Suprapubic skin (tissue), 4 donors: ENCODE measurements around the gene LINC00632. TPM values are rescaled to one million over a fixed set of nuclear protein-coding genes. Genes with fewer than 3 reads are reported as not detected.

Experiments used
- DNase-seq, 2 donors: peaks; one replicate each; pipeline ENCODE4 v3.0.0-alpha.2; 2019; ENCODE audit warnings: low spot score in 2 of 2
- H3K27ac ChIP-seq: fragments of 200-600 bp; sonication (generic); one replicate; pipeline ENCODE4 v1.5.1; 2019
- H3K27me3 ChIP-seq: fragments of 200-600 bp; sonication (generic); one replicate; pipeline ENCODE4 v1.5.1; 2019
- H3K36me3 ChIP-seq: fragments of 200-600 bp; sonication (generic); one replicate; pipeline ENCODE4 v1.5.1; 2019
- H3K4me1 ChIP-seq: fragments of 200-600 bp; sonication (generic); one replicate; pipeline ENCODE4 v1.5.1; 2019
- H3K4me3 ChIP-seq: fragments of 200-600 bp; sonication (generic); one replicate; pipeline ENCODE4 v1.5.1; 2019; ENCODE audit warnings: mild to moderate bottlenecking
- H3K9me3 ChIP-seq: fragments of 200-600 bp; sonication (generic); one replicate; pipeline ENCODE4 v1.5.1; 2019
- EP300 ChIP-seq: sonication (generic); formaldehyde crosslinking; IDR thresholded peaks from one replicate; pipeline ENCODE4 v1.6.1; 2017; ENCODE audit warnings: antibody characterized with exemption
- POLR2A ChIP-seq, 2 donors: fragments of 450-650 bp; IDR thresholded peaks; one replicate each; pipeline ENCODE4 v1.6.1; 2017; ENCODE audit warnings: antibody characterized with exemption in 2 of 2, mild to moderate bottlenecking in 2 of 2, moderate library complexity in 2 of 2
- POLR2AphosphoS5 ChIP-seq, 3 donors: sonication (generic); formaldehyde crosslinking; IDR thresholded peaks; one replicate each; pipeline ENCODE4 v1.6.1; 2017; ENCODE audit warnings: antibody characterized with exemption in 3 of 3
- WGBS: methylation state at CpG from one replicate; pipeline ENCODE4 v1.1.5; 2018; 5-methylcytosine and 5-hydroxymethylcytosine counted together
- total RNA-seq, 4 donors: library from RNA; depleted of rRNA; stranded (reverse); fragments of >200 nt; gene quantifications; one replicate each; pipeline ENCODE4 v1.1.0, GENCODE V29; 2016
- TF ChIP-seq, protein P1 (sequence below), 2 donors: fragments of 200-600 bp in 1 of 2; fragments of 450-650 bp in 1 of 2; sonication (generic) in 1 of 2; IDR thresholded peaks; one replicate each; pipeline ENCODE4 v1.5.1; 2016 to 2019; ENCODE audit warnings: antibody characterized with exemption in 2 of 2, mild to moderate bottlenecking in 1 of 2, moderate library complexity in 1 of 2

Gene LINC00632
- total RNA-seq, 4 donors from 2014 or later, result 95.8 to 250 (median 154) TPM

DNA sequence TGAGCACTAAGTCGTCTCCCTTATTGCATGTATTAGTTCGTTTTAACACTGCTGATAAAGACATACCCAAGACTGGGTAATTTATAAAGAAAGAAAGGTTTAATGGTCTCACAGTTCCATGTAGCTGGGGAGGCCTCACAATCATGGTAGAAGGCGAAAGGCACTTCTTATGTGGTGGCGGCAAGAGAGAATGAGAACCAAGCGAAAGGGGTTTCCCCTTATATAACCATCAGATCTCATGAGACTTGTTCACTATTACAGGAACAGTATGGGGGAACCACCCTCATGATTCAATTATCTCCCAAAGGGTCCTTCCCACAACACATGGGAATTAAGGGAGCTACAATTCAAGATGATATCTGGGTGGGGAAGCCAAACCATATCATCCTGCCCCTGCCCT is 85.1 kb downstream of the LINC00632 start:
- no peaks in the 10 kb centered on the region for H3K36me3 ChIP-seq
- no peak overlapping the region for H3K4me3 ChIP-seq
- no peak for DNase-seq
- no peaks in the 10 kb centered on the region for H3K9me3 ChIP-seq
- H3K27ac ChIP-seq, result no peak overlapping the region
- 64% methylated on average over 5 of the region's 5 CpGs for WGBS
- H3K4me1 ChIP-seq, result no peaks in the 10 kb centered on the region
- no peak for TF ChIP-seq EP300
- no peaks in the 10 kb centered on the region for H3K27me3 ChIP-seq

DNA sequence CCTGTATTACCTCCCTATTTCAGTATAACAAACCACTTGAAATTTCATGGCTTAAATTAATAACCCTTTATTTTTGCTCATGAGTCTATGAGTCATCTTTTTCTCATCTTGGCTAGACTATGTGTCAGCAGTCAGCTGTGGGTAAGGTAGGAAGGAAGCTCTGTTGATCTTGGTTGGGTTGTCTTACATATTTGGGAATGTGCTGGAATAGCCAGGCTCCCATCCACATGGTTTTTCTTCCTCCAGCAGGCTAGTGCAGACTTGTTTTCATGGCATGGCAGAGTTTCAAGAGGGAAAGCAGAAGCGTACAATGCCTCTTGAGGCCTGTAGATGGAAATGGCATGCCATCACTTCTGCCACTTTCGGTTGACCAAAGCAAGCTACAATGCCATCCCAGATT is 89.7 kb downstream of the LINC00632 start:
- 64% methylated on average over 2 of the region's 2 CpGs for WGBS
- no peak overlapping the region for H3K27ac ChIP-seq
- H3K9me3 ChIP-seq, result no peaks in the 10 kb centered on the region
- no peak for DNase-seq
- H3K36me3 ChIP-seq, result no peaks in the 10 kb centered on the region
- no peaks in the 10 kb centered on the region for H3K27me3 ChIP-seq
- H3K4me1 ChIP-seq, result no peaks in the 10 kb centered on the region
- no peak for TF ChIP-seq EP300
- no peak for TF ChIP-seq POLR2A (IDR thresholded peaks at IDR 0.05)
- no peak for TF ChIP-seq POLR2AphosphoS5 (IDR thresholded peaks at IDR 0.05)
- TF ChIP-seq, protein P1, sequence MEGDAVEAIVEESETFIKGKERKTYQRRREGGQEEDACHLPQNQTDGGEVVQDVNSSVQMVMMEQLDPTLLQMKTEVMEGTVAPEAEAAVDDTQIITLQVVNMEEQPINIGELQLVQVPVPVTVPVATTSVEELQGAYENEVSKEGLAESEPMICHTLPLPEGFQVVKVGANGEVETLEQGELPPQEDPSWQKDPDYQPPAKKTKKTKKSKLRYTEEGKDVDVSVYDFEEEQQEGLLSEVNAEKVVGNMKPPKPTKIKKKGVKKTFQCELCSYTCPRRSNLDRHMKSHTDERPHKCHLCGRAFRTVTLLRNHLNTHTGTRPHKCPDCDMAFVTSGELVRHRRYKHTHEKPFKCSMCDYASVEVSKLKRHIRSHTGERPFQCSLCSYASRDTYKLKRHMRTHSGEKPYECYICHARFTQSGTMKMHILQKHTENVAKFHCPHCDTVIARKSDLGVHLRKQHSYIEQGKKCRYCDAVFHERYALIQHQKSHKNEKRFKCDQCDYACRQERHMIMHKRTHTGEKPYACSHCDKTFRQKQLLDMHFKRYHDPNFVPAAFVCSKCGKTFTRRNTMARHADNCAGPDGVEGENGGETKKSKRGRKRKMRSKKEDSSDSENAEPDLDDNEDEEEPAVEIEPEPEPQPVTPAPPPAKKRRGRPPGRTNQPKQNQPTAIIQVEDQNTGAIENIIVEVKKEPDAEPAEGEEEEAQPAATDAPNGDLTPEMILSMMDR (IDR thresholded peaks at IDR 0.05), result no peak
- H3K4me3 ChIP-seq, result no peak overlapping the region

- TF ChIP-seq POLR2AphosphoS5 (IDR thresholded peaks at IDR 0.05), result no peak
- TF ChIP-seq, protein P1 (IDR thresholded peaks at IDR 0.05), result no peak
- TF ChIP-seq EP300, result no peak
- no peak for TF ChIP-seq POLR2A (IDR thresholded peaks at IDR 0.05)
- DNase-seq, result no peak
- no peaks in the 10 kb centered on the region for H3K9me3 ChIP-seq
- H3K27me3 ChIP-seq, result no peaks in the 10 kb centered on the region
- no peak overlapping the region for H3K4me3 ChIP-seq
- 93% methylated on average over 1 of the region's 1 CpG for WGBS
- H3K36me3 ChIP-seq, result no peaks in the 10 kb centered on the region
- no peak overlapping the region for H3K27ac ChIP-seq
- H3K4me1 ChIP-seq, result no peaks in the 10 kb centered on the region
Observed at GRCh38 chrX:140804292-140804691, 94.7 kb downstream of the LINC00632 start.

DNA sequence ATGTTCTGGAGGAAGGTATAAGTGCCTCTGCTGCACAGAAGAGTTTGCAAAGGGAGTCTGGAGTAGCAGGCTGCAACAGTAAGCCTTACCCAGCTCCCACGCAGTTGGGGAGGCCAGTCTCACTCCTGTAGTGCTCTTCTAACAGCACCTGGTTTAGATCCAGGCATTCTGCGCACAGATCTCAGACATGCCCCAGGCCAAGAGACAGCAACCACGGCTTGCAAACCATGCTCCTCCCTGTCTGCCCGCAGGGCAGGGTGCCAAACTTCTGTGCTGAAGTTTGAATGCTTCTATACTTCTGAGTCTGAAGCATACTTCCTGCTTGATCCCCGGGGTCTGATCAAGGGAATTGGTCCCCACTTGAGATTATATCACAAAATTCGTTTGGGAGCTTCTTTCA is 106.3 kb downstream of the LINC00632 start:
- H3K36me3 ChIP-seq, result no peaks in the 10 kb centered on the region
- H3K27me3 ChIP-seq, result no peaks in the 10 kb centered on the region
- no peak overlapping the region for H3K27ac ChIP-seq
- H3K4me3 ChIP-seq, result no peak overlapping the region
- H3K9me3 ChIP-seq, result no peaks in the 10 kb centered on the region
- H3K4me1 ChIP-seq, result no peaks in the 10 kb centered on the region
- TF ChIP-seq, protein P1 (IDR thresholded peaks at IDR 0.05), result no peak
- TF ChIP-seq EP300, result no peak
- no peak for TF ChIP-seq POLR2AphosphoS5 (IDR thresholded peaks at IDR 0.05)
- TF ChIP-seq POLR2A (IDR thresholded peaks at IDR 0.05), result no peak
- WGBS, result 30% methylated on average over 3 of the region's 6 CpGs
- DNase-seq, result no peak

GRCh38 chrX:140817943-140818342 is 108.4 kb downstream of the LINC00632 start:
- WGBS, result 30% methylated on average over 6 of the region's 6 CpGs
- Histone ChIP-seq H3K4me3 (no peak overlapping the region), H3K27me3 (no peaks in the 10 kb centered on the region), H3K36me3 (no peaks in the 10 kb centered on the region), H3K9me3 (no peaks in the 10 kb centered on the region), H3K27ac (no peak overlapping the region), H3K4me1 (no peaks in the 10 kb centered on the region)
- DNase-seq, result no peak
- TF ChIP-seq EP300, result no peak
- TF ChIP-seq, protein P1 (IDR thresholded peaks at IDR 0.05), result peak in 1 of 2 donors; percentile 24

- H3K27me3 ChIP-seq, result no peaks in the 10 kb centered on the region
- no peak for DNase-seq
- H3K9me3 ChIP-seq, result no peaks in the 10 kb centered on the region
- no peaks in the 10 kb centered on the region for H3K36me3 ChIP-seq
- no peak for TF ChIP-seq POLR2AphosphoS5 (IDR thresholded peaks at IDR 0.05)
- TF ChIP-seq POLR2A (IDR thresholded peaks at IDR 0.05), result no peak
- TF ChIP-seq EP300, result no peak
- TF ChIP-seq, protein P1 (IDR thresholded peaks at IDR 0.05), result no peak
- no peak overlapping the region for H3K4me3 ChIP-seq
- no peak overlapping the region for H3K27ac ChIP-seq
- H3K4me1 ChIP-seq, result no peaks in the 10 kb centered on the region
- WGBS, result 52% methylated on average over 3 of the region's 3 CpGs
Observed at GRCh38 chrX:140821280-140821679, 111.7 kb downstream of the LINC00632 start.
